NCI-H1930 (cell line): ENCODE measurements around the gene THAP12.
"Not testable (repeated sequence)": the region's sequence is repeated elsewhere in the genome, so short reads cannot be mapped to it uniquely, and the experiment has no call there.

ENCODE experiments used
- DNase-seq, 2 experiments: peaks; one replicate each; lab custom pipeline; 2025; lab: John Stamatoyannopoulos, UW

The THAP12 gene

DNA sequence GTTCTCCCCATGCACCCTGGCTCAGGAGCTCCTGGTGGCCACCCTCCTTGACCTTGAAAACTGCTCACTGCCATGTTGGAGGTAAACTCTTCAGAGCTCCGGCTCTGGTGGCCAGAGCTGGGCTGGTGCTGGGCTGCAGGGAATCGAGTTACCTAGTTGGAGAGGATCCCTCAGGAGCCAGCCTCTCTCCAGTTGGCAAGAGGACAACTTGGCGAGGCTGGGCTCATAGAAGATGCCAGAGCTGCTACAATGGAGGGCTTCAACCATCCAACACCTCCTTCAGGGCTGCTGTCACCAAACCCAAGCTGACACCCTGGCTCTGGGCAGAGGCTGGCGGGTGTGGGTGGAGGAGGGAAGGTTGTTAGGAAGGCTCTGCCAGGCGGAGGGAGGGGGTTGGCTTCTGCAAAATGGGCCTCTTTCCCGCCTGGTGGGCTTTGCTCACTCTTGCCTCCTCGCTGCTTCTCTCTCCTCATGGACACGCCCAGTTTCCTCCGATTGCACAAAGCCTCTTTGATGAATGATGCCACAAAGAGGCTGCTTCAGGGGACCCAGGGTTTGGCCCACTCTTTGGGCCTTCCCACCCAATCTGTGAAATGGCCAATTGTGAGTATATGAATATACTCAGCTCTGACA lies 53.1 kb downstream of the THAP12 start:
- no peak for DNase-seq

DNA sequence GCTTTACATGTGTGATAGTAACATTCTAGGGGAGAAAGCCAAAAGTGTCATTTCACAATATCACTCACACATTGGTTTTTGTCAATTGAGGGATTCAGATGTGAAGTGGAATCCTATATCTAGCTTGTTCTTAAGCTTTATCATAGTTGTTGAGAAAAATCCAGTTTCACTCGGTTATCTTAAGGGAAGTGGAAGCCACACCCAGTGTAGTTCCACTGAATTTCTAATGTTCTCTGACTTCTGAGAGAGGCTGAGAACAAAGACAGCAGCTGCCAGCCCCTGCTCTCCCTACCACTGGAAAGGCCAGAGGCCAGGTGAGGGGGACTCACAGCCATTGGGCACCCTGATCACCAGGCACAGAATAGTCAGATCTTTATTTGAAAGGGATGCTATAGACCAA lies 53.7 kb downstream of the THAP12 start:
- DNase-seq: no peak

DNA sequence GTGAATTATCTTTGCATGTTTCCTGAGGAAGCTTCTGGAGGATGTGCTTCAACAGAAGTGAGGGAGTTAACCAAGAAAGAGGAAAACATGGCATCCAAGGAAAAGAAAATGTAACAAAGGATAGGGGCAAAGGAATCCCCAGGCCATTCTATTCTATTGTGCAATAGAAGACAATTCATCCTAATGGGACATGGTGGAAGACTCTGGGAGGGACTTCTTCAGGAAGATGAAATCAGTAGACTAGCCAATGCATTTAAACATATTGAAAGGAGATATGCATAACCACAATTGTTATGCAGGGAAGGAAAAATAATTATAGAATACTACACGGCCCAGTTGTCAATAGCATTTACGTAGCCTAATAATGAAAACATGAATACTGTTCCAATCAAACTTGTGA lies 55.7 kb downstream of the THAP12 start:
- DNase-seq: no peak

GRCh38 chr11:76323804-76324203 lies 57.1 kb downstream of the THAP12 start:
- no peak for DNase-seq

DNA sequence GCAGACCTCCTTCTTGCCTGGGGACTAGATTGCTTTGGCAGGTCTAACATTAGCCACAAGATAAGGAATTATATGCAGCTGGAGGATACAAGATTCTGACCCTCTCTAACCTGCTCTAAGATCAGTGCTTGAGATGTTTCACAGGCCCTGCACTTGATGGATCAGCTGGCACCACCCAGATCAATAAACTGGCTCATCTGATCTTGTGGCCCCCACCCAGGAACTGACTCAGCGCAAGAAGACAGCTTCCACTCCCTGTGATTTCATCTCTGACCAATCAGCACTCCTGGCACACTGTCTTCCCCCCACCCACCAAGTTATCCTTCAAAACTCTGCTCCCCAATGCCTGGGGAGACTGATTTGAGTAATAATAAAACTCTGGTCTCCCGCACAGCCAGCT lies 57.6 kb downstream of the THAP12 start:
- not testable (repeated sequence) for DNase-seq

DNA sequence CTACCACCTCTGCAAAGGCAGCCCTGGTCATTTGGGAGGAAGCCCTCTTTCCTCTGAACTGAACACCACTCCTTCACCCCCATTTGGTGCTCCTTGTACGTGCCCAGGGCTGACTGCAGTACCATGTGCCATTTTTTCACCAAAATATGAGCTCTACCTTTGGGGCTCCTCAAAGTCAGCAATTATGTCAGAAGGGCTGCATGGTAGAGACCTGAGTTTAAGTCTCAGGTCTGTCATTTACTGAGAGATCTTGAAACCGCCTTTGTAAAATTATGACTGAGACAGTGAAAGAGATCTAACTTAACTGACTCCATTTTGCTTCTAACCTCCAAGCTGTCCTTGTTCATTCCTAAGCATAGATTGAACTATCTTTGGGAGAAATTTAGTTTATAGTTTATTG lies 58.0 kb downstream of the THAP12 start:
- no peak for DNase-seq

GRCh38 chr11:76322540-76322939 lies 58.4 kb downstream of the THAP12 start:
- no peak for DNase-seq

DNA sequence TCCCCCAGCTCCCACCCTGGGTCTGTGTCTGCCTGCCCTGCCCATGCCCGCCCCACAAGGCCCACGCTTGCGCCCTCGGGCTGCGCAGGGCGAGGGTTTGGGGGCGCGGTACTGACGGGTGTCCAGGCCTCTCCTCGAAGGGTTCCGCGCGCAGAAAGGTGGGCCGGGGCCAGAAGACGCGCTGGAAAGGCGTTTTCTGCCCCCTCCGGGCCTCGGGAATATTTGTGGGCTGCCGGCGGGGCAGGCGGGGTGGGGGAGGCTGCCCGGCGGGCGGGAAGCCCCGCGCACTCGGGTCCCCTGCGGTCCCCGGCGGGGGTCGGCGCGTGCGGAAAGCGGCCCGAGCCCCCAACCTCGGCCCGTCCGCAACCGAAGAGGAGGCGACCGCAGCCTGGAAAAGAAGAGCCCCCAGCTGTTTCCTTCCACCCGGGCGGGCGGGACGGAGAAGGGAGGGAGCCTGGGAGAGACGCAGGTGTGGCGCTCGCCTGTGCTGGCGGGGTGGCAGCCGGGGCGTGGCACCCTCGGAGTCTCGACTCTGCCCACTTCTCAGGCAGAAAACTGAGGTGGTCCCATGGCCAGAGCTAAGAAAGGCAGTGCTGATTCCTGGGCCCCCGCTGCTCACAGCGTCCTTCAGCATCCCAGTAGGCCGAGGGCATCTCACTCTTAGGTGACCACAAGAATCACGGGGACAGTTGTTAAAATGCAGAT lies 59.0 kb downstream of the THAP12 start:
- DNase-seq: no peak

DNA sequence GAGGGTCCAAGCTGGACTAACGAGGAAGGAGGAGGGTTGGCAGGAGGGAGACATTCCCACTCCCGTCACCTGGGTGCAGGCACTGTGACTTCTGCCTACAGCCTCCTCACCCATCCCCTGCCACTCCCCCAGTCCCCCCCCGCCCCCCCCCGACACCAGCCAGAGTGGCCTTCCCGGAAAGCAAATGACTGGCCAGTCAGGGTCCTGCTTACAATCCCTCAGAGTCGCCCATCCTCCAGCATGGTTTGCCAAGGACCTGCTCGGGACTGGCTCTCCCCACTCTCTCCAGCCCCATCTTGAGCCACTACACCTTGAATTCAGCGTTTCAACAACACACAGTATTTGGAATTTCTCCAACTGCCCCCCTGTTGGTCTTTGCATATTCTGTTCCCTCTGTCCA lies 59.6 kb downstream of the THAP12 start:
- no peak for DNase-seq

DNA sequence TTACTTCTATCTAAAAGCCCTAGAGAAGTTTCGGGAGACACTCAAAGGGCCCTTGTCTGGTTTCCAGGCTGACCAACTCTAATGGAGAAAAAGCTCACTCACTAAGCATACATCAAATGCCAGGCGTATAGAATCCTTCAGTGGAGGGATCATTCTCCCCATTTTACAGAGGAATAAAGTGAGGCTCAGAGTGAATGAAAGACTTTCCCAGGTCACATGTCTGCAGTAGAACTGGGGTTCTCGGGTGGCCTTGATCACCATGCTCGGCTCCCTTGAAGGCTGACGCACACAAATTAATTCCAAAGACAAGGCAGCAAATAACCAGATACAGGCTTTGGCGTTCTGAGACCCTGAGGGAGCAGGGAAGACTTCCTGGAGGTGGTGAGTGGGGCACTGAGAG lies 60.0 kb downstream of the THAP12 start:
- no peak for DNase-seq

- DNase-seq: not testable (repeated sequence)
Observed at GRCh38 chr11:76319798-76320197, 61.1 kb downstream of the THAP12 start.

- DNase-seq: peak; percentile 47 to 80
Observed at GRCh38 chr11:76318744-76319384, 62.1 kb downstream of the THAP12 start.

GRCh38 chr11:76317296-76317695 lies 63.6 kb downstream of the THAP12 start:
- DNase-seq: no peak

GRCh38 chr11:76316726-76317125 lies 64.2 kb downstream of the THAP12 start:
- no peak for DNase-seq

GRCh38 chr11:76315182-76315853 lies 65.6 kb downstream of the THAP12 start:
- DNase-seq: no peak

GRCh38 chr11:76314741-76315090 lies 66.2 kb downstream of the THAP12 start:
- DNase-seq: no peak

DNA sequence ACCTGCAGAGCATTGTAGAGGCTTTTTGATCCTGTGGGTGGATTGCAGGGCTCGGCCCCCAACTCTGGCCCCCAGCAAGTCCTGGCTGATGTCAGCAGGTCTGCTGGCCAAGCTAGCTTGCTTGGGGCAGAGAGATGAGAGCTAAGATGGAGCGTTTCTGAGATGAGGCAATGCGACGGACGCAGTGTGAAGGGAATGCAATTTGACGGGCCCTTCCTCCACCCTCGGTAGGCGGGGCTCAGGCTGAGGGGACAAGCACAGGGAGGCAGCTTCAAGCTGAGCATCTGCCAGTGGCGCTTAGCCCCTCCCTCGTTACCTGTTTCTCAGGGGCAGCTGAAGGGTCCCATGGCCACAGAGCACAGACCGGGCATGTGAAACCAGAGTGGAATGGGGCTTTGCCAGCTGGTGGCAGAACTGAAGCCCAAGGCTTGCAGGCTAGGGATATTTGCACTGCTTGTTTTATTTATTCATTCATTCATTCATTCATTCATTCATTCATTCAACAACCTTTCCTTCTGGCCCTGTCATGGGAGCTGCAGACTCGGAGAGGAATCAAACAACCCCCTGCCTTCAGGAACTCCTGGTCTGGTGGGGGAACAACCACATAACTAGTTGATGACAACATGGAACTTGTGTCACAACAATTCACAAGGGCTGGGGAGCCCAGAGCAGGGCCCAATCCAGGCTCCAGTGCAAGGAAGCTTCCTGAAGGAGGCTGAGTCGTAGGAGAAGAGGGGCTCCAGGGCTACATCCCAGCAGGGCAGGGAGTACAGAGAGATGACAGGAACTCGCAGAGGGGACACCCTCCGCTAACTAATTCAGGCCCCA lies 66.8 kb downstream of the THAP12 start:
- no peak for DNase-seq

DNA sequence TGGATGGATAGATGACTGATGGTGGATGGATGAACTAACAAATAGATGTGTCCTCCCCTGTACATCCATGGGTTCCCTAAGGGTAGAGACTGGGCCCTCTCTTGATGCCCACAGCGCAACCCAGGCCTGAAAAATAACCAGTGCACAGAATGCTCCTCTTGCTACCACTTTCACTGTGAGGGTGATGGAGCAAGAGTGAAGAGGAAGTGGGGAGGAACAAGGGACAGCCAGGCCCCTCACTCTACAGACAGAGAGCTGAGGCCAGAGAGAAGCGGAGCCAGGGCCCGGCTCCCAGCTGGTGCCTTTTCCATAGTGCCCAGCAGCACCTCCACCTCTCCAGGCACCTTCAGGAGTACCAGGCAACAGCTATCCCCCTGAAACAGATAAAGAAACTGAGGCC lies 67.7 kb downstream of the THAP12 start:
- DNase-seq: no peak

GRCh38 chr11:76310832-76311595 lies 69.9 kb downstream of the THAP12 start:
- no peak for DNase-seq

GRCh38 chr11:76307978-76308747 lies 72.8 kb downstream of the THAP12 start:
- DNase-seq: no peak

GRCh38 chr11:76307396-76307795 lies 73.5 kb downstream of the THAP12 start:
- no peak for DNase-seq
